Common myeloid progenitor, CD34-positive (primary cell): Measurements from ENCODE around the gene TTC7B.

ENCODE experiments used
- CTCF ChIA-PET: fragments of 350-600 bp; sonication (Branson Sonifier 250); formaldehyde crosslinking; loops from one replicate; lab custom pipeline; 2021; ENCODE audit warnings: antibody characterized with exemption; lab: Charles Lee
- POLR2A ChIA-PET: fragments of 350-600 bp; sonication (Branson Sonifier 250); formaldehyde crosslinking; loops from one replicate; lab custom pipeline; 2021; ENCODE audit warnings: antibody characterized with exemption; lab: Charles Lee
- DNase-seq, 3 donors: peaks; one replicate each; pipeline versions ENCODE4 v3.0.0 to v3.0.0-alpha.2; 2013
- H3K27ac ChIP-seq, 2 experiments: 1 replicate in 1 of 2; 2 replicates in 1 of 2; pipeline ENCODE4 v1.7.0; 2013; ENCODE audit warnings: inconsistent platforms in 2 of 2, low read length in 2 of 2, mild to moderate bottlenecking in 2 of 2, low read depth in 1 of 2, moderate library complexity in 1 of 2; ENCODE audit not compliant: severe bottlenecking in 2 of 2, insufficient read depth in 1 of 2, poor library complexity in 1 of 2
- H3K27me3 ChIP-seq, 5 experiments: replicated peaks in 2 of 5; 1 replicate in 3 of 5; 2 replicates in 2 of 5; pipeline versions ENCODE4 v1.6.1 to v1.7.0; 2013; ENCODE audit warnings: low read length in 4 of 5, mild to moderate bottlenecking in 2 of 5, moderate library complexity in 2 of 5, inconsistent platforms in 1 of 5; ENCODE audit not compliant: insufficient read depth in 5 of 5, control insufficient read depth in 4 of 5
- H3K36me3 ChIP-seq, 4 experiments: 1 replicate in 2 of 4; 2 replicates in 2 of 4; pipeline versions ENCODE4 v1.6.1 to v1.7.0; 2013; ENCODE audit warnings: low read length in 3 of 4, control low read depth in 1 of 4, mild to moderate bottlenecking in 1 of 4; ENCODE audit not compliant: control insufficient read depth in 4 of 4, insufficient read depth in 4 of 4
- H3K4me1 ChIP-seq, 4 experiments: 1 replicate in 3 of 4; 2 replicates in 1 of 4; pipeline versions ENCODE4 v1.6.1 to v1.7.1; 2013; ENCODE audit warnings: low read length in 3 of 4, mild to moderate bottlenecking in 3 of 4, control low read depth in 1 of 4, inconsistent platforms in 1 of 4, moderate library complexity in 1 of 4; ENCODE audit not compliant: control insufficient read depth in 4 of 4, insufficient read depth in 4 of 4; ENCODE audit errors: control extremely low read depth in 1 of 4
- H3K4me3 ChIP-seq, 7 experiments: 1 replicate in 4 of 7; 2 replicates in 3 of 7; pipeline versions ENCODE4 v1.5.1 to v1.7.0; 2013; ENCODE audit warnings: mild to moderate bottlenecking in 7 of 7, low read length in 6 of 7, moderate library complexity in 6 of 7, inconsistent platforms in 2 of 7, low read depth in 2 of 7, control low read depth in 1 of 7; ENCODE audit not compliant: insufficient read depth in 4 of 7, control insufficient read depth in 1 of 7; ENCODE audit errors: extremely low read depth in 1 of 7
- H3K9me3 ChIP-seq, 5 experiments: 1 replicate in 4 of 5; 2 replicates in 1 of 5; pipeline versions ENCODE4 v1.6.1 to v1.7.1; 2013; ENCODE audit warnings: low read length in 4 of 5, mild to moderate bottlenecking in 2 of 5, inconsistent platforms in 1 of 5, low read depth in 1 of 5, moderate library complexity in 1 of 5; ENCODE audit not compliant: control insufficient read depth in 4 of 5, insufficient read depth in 2 of 5; ENCODE audit errors: control extremely low read depth in 1 of 5
- WGBS: methylation state at CpG from one replicate; pipeline ENCODE4 v1.1.5; 2013; ENCODE audit not compliant: insufficient coverage; 5-methylcytosine and 5-hydroxymethylcytosine counted together

The TTC7B gene

DNA sequence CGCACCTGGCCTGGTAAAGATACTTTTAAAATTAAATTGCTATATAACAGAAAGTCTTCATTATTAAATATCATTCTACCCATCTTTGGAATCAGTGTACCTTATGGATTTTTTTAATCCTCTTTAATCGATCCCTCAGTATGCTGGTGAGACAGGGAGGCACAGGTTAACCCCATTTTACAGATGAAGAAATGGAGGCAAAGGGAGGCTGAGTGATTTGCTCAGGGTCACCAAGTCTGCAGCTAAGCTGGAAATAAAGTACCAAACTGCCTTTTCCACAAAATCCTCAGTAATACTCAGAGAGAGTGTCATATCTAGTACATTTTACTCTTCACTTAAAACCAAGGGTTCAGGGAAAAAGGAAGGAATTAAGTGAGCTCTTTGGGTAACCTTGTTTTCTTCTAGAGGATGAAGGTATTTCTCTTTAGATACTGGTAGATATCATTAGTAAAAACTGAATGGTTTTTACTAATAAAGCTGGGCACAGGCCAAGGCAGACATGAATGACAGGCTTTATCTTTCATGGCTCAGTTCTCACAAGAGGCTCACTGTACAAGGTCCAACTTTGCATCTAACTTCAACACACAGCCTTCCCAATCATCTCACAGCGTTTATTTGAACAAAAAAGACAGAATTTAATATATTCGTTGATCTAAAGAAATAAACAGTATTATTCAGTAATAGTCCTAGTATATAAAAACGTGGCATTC lies 35.3 kb upstream of the TTC7B start:
- no peaks in the 10 kb centered on the region for H3K36me3 ChIP-seq
- POLR2A ChIA-PET: no interaction called here
- peaks cover 0 to 4% (median 0%) of the 10 kb centered on the region in 4 experiments for H3K4me1 ChIP-seq
- H3K4me3 ChIP-seq: no peak overlapping the region
- H3K27ac ChIP-seq: no peak overlapping the region
- H3K27me3 ChIP-seq: no peaks in the 10 kb centered on the region
- CTCF ChIA-PET: no interaction called here
- DNase-seq: no peak
- no CpG with 5 or more reads among the region's 5 CpGs for WGBS
- H3K9me3 ChIP-seq: no peaks in the 10 kb centered on the region

DNA sequence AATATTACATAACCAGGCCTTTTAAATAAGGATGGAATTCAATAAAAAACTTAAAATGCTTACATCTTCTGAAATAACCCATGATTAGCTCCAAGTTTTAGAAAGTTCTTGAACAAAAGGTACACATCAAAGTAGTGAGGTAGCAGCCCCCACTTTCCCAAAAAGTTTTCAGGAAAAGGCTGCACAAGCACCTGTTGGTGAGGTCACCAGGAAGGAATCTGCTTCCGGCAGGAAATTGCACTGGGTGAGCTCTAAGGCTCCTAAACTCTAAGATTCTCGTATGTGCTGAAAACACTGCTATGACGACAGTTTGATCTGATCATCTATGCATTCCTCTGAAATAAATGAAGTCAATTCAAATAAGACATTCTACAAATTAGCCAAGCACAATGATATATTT lies 34.3 kb upstream of the TTC7B start:
- 24% methylated on average over 3 of the region's 3 CpGs for WGBS
- ChIA-PET POLR2A (interaction anchor here (0.7 kb wide), 1 partner anchor 148 kb away, joined by 4 read pairs; no protein-coding TSS in a partner anchor), CTCF (interaction anchor here (1.1 kb wide), 1 partner anchor 63 kb away, joined by 3 read pairs; no protein-coding TSS in a partner anchor)
- H3K4me1 ChIP-seq: peaks cover 0 to 4% (median 0%) of the 10 kb centered on the region in 4 experiments
- H3K9me3 ChIP-seq: no peaks in the 10 kb centered on the region
- no peaks in the 10 kb centered on the region for H3K27me3 ChIP-seq
- no peak overlapping the region for H3K27ac ChIP-seq
- no peak overlapping the region for H3K4me3 ChIP-seq
- DNase-seq: no peak
- no peaks in the 10 kb centered on the region for H3K36me3 ChIP-seq

DNA sequence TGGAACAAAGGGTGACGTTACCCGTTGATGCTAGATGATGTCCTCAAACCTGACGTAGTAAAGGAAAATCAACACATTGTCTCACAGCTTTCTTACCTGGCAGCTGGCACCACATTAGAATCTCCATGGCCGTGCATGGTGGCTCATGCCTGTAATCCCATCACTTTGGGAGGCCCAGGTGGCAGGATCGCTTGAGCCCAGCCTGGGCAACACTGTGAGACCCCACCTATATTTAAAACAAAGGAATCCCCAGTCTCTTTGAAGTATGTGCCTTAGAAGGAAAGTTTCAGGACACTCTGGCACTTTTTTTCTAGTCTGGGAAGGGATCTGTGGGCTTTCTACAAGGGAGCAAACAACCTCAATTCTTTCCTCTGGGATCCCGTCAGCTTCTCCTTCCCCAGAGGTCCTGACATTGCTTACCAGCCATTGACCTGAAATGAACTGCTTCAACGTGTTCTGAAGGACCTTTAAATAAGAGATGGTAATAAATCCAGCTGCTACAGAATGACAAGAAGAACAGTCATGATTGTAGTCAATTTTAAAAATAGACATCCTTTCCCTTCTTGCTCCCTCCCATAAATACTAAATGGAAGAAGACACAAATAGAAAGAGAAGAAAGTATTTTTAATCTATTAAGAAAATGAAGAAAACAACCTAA lies 33.7 kb upstream of the TTC7B start:
- ChIA-PET CTCF (interaction anchor here (1.1 kb wide), 1 partner anchor 62 kb away, joined by 3 read pairs; no protein-coding TSS in a partner anchor), POLR2A (interaction anchor here (0.7 kb wide), 1 partner anchor 149 kb away, joined by 4 read pairs; no protein-coding TSS in a partner anchor)
- no peaks in the 10 kb centered on the region for H3K36me3 ChIP-seq
- WGBS: 97% methylated on average over 3 of the region's 7 CpGs
- DNase-seq: no peak
- peaks cover 0 to 4% (median 0%) of the 10 kb centered on the region in 4 experiments for H3K4me1 ChIP-seq
- H3K4me3 ChIP-seq: no peak overlapping the region
- no peaks in the 10 kb centered on the region for H3K9me3 ChIP-seq
- no peaks in the 10 kb centered on the region for H3K27me3 ChIP-seq
- H3K27ac ChIP-seq: no peak overlapping the region

DNA sequence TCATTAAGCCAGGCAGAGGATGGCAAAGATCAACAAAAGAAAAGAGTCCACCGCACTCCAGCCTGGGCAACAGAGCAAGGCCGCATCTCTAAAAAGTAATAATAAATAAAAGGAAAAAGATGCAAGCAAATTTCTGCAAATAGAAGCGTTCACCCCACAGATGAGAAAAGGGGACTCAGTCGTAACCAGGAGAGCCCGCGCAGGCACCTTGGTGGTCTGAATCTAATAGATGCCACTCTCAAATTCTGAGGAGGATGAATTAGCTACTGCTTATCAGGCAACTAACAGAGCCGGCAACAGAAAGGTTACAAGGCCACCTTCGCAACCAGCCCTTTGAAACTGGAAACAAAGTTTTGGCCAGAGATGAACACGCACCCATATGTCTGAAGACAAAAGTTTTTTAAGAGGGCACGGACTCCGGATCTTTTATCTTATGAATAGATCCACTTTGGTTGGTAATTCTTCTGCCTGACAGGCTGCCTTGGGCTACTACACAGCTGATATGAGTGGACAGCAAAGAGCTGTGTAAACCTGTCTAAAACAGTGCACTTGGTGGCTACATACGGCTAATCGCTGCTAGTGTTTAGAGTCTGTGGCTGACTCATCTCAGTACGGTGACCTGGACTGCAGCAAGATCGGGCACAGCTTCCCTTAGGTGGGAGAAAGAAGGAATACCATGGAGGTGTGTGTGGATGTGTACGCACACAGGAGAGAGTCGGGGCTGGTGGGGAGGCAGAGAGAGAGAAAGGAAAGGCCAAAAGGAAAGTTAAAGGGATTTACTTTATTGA lies 32.9 kb upstream of the TTC7B start:
- ChIA-PET POLR2A (no interaction called here), CTCF (interaction anchor here (1.1 kb wide), 1 partner anchor 61 kb away, joined by 3 read pairs; no protein-coding TSS in a partner anchor)
- WGBS: 100% methylated on average over 13 of the region's 17 CpGs
- DNase-seq: no peak
- H3K27me3 ChIP-seq: no peaks in the 10 kb centered on the region
- H3K4me1 ChIP-seq: peaks cover 0 to 4% (median 0%) of the 10 kb centered on the region in 4 experiments
- no peaks in the 10 kb centered on the region for H3K9me3 ChIP-seq
- no peaks in the 10 kb centered on the region for H3K36me3 ChIP-seq
- H3K27ac ChIP-seq: no peak overlapping the region
- H3K4me3 ChIP-seq: no peak overlapping the region

DNA sequence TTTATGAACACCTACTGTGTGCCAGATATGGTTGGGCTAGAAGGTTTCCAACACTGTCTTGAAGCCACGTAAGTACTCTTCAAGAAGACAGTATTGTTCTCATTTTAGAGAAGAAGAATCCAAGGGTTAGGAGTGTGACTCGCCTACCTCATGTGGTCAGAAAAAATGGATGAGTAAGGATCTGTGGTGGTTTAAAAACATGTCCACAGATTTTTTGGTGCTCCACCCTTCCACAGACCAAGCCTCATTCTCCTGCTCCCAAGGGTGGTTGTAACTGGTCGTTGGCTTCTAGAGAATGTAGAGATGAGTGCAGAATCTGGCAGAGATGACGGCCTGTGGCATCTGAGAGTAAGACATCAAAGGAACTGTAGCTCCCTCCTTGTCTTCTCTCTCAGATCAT lies 30.3 kb upstream of the TTC7B start:
- no peak for DNase-seq
- ChIA-PET POLR2A (no interaction called here), CTCF (interaction anchor here (0.8 to 1.6 kb wide), 2 partner anchors 9 to 25 kb away, joined by 3 read pairs; no protein-coding TSS in a partner anchor)
- no peaks in the 10 kb centered on the region for H3K27me3 ChIP-seq
- H3K27ac ChIP-seq: no peak overlapping the region
- H3K9me3 ChIP-seq: no peaks in the 10 kb centered on the region
- 100% methylated on average over 2 of the region's 4 CpGs for WGBS
- no peaks in the 10 kb centered on the region for H3K36me3 ChIP-seq
- H3K4me1 ChIP-seq: peaks cover 0 to 10% (median 6%) of the 10 kb centered on the region in 4 experiments
- H3K4me3 ChIP-seq: no peak overlapping the region

DNA sequence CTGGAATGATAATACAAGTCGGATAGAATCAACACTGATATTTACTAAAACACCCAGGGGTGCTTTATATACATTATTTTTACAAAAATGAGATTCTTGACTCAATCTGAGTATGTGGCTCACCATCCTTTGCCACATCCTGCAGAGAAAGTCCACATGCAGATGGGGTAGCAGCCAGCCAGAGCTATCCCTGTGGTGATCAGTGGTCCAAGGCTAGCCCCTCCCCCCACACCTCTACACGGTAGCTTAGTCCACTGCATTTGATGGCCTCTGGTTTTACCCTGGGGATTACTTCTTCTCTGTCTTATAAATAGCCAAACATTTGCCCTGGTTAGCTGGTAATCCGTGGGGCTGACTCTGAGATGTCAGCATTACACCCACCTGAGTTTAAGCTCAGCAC lies 28.1 kb upstream of the TTC7B start:
- Histone ChIP-seq H3K36me3 (no peaks in the 10 kb centered on the region), H3K27me3 (no peaks in the 10 kb centered on the region), H3K4me3 (no peak overlapping the region), H3K4me1 (peaks cover 0 to 8% (median 6%) of the 10 kb centered on the region in 4 experiments), H3K27ac (no peak overlapping the region), H3K9me3 (no peaks in the 10 kb centered on the region)
- CTCF ChIA-PET: no interaction called here
- 89% methylated on average over 2 of the region's 3 CpGs for WGBS
- POLR2A ChIA-PET: no interaction called here
- no peak for DNase-seq
